Dendritic cell treated with granulocyte-macrophage colony-stimulating factor and Interleukin-4, amounts not matched to agents 40 ng/mL and 50 ng/mL, for 4 days (primary cell): ENCODE measurements around the gene RNH1.

Source experiments
- H3K27ac Mint-ChIP-seq: one replicate; pipeline ENCODE4 v1.8.0; 2022; ENCODE audit warnings: mild to moderate bottlenecking, mixed read lengths
- H3K27me3 Mint-ChIP-seq: one replicate; pipeline ENCODE4 v1.8.0; 2022; ENCODE audit warnings: mild to moderate bottlenecking, mixed read lengths
- H3K36me3 Mint-ChIP-seq: one replicate; pipeline ENCODE4 v1.8.0; 2022; ENCODE audit warnings: low read depth, mixed read lengths
- H3K4me1 Mint-ChIP-seq: one replicate; pipeline ENCODE4 v1.8.0; 2022; ENCODE audit warnings: low read depth, mixed read lengths
- H3K4me3 Mint-ChIP-seq: one replicate; pipeline ENCODE4 v1.8.0; 2022; ENCODE audit warnings: mild to moderate bottlenecking, moderate library complexity, mixed read lengths
- H3K9me3 Mint-ChIP-seq: one replicate; pipeline ENCODE4 v1.8.0; 2022; ENCODE audit warnings: mixed read lengths
- intact Hi-C: fragments of 100-400 bp; cut with micrococcal nuclease; formaldehyde crosslinking; loops from one replicate; pipeline ENCODE4 v1.15.0; 2022

The RNH1 gene

DNA sequence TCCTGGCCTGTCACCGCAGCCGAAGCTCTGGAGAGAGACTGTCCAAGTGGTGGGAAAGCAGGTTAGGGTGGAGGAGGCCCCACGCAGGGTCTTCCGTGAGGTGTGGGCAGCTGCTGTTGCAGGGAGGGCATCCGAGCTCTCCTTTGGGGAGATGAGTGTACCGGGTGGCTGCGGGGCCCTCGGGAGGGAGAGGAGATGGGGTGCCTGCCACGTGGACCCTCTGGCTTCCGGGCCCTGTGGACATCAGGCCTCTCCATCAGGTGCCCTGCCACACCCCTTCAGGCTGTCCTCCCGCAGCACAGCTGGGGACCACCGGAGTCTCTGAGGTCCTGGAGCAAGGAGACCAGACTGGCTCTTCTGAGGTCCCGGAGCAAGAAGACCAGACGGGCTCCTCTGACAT lies 55.3 kb downstream of the RNH1 start:
- intact Hi-C loops, result no loop called here
- no peaks in the 10 kb centered on the region for H3K9me3 Mint-ChIP-seq
- peak overlapping the region; percentile 96 for H3K27ac Mint-ChIP-seq
- H3K4me1 Mint-ChIP-seq, result peaks cover 28% of the 10 kb centered on the region
- H3K36me3 Mint-ChIP-seq, result peaks cover 55% of the 10 kb centered on the region
- peak overlapping the region; percentile 94 for H3K4me3 Mint-ChIP-seq
- H3K27me3 Mint-ChIP-seq, result peaks cover 5% of the 10 kb centered on the region

DNA sequence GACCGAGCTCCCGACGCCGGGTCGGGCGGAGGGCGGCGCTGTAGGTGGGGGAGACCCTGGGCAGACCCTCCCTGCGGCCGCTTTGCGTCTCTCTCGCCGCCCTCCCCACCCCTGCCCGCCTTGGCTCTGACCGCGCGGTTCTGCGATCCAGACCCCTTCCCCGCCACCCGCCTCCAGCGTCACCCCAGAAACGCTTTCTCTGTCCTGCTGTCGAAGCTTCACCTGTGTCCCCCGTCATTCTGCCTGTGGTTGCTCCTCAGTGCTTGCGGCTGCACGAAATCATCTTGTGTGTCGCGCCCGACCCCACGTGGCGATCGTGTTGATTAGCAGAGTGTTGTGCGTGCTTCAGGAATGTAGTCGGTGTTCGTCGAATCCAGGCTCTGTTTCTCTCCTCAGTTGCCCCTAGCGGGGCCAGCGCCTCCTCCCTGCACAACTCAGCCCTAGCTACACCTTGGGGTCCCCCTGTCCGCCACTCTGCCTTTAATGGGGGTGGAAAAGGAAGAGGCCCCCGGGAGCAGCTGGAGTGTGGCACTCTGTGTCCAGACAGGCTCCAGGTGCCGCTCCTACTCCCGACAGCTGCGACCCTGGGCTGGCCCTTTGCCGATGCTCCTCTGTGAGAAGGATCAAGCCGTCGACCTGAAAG lies 56.1 kb downstream of the RNH1 start:
- intact Hi-C loops, result loop anchor here (1.0 kb wide), 1 partner anchor 67 kb away; no protein-coding TSS in a partner anchor
- H3K4me1 Mint-ChIP-seq, result peaks cover 24% of the 10 kb centered on the region
- H3K27ac Mint-ChIP-seq, result peak overlapping the region; percentile 96
- no peaks in the 10 kb centered on the region for H3K9me3 Mint-ChIP-seq
- peak overlapping the region; percentile 94 for H3K4me3 Mint-ChIP-seq
- peaks cover 9% of the 10 kb centered on the region for H3K27me3 Mint-ChIP-seq
- peaks cover 47% of the 10 kb centered on the region for H3K36me3 Mint-ChIP-seq

DNA sequence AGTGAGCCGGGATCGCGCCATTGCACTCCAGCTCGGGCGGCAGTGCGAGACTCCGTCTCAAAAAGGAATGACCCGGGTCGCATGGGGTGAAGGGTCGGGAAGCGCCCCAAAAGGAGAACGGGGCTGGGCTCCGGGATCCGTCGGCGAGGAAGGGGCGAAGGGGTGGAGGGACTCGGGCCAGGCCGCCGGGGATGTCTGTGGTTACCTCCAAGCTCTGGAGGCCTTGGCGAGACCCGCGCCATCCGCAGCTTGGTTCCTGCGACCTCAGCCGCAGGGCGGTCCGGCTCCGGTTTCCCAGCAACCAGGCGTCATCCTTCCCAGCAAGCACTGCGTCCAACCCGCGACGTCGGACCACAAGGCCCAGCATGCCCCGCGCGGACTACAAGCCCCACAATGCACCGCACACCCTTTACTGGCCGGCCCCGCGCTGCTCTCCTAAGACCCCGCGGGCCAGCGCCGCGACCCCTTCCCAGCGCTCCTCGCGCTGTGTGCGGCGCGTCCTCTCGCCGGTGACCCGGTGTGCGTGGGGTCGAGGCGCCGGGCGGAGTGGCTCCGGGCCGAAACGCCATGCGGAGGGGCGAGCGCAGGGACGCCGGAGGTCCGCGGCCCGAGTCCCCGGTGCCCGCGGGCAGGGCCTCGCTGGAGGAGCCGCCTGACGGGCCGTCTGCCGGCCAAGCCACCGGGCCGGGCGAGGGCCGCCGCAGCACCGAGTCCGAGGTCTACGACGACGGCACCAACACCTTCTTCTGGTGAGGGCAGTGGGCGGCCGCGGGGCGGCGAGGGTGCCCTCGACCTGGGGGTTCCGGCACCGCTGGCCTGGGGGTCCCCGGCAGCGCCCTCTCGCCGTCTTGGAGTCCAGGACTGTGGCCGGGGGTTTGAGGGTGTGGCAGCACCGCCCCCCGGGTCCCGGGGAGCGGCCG lies 56.9 kb downstream of the RNH1 start, which contains the start of gene PTDSS2:
Gene PTDSS2, plus strand, starts transcription at position 391 of the 920 bp plus-strand sequence. Its CDS starts 177 bp downstream, at position 568.
- Mint-ChIP-seq H3K36me3 (peaks cover 40% of the 10 kb centered on the region), H3K4me3 (peak within 1 kb of the TSS; percentile 94), H3K9me3 (no peaks in the 10 kb centered on the region), H3K27me3 (peaks cover 13% of the 10 kb centered on the region), H3K4me1 (peaks cover 23% of the 10 kb centered on the region), H3K27ac (peak within 1 kb of the TSS; percentile 96)
- intact Hi-C loops, result loop anchor here (1.0 to 2.0 kb wide), 4 partner anchors 35 to 243 kb away; partner anchors contain the start of genes BET1L, RIC8A and SIGIRR

DNA sequence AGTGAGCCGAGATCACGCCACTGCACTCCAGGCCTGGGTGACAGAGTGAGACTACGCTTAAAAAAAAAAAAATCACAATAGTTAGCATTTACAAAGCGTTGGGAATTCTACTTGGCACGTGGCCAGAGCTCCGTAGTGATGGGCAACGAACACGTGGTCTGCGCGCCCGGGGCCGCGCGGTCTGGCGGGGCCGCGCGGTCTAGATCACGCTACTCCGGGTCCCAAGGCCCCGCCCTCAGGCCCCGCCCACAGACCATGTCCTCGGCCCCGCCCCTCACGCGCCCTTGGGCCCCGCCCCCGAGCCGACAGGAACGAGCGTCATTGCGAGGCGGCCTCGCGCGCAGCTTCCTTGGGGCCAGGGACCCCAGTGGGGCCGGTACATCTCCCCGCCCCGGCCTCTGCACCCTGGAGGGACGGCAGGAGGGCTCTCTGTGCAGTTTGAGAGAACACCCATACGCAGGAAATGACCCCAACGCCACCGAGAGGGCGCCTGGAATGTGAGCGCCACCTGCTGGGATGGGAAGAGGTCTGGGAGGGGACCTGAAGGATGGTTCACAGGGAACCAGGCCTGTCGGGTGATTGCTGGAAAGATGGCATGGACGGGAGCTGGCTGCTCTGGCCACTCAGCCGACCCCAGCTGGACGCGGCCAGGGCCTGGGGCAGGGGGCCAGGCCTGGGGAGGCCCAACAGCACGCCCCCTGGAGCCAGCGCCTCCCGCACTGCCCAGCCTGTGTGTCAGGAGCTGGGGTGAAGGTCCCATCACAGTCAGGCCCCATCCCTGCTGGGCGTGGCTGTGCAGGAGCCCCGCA lies 58.9 kb downstream of the RNH1 start:
- Mint-ChIP-seq H3K27ac (peak overlapping the region; percentile 96), H3K4me1 (peaks cover 31% of the 10 kb centered on the region), H3K27me3 (peaks cover 25% of the 10 kb centered on the region), H3K9me3 (no peaks in the 10 kb centered on the region), H3K36me3 (peaks cover 19% of the 10 kb centered on the region), H3K4me3 (peak overlapping the region; percentile 94)
- intact Hi-C loops, result loop anchor here (1.0 to 2.0 kb wide), 4 partner anchors 33 to 241 kb away; partner anchors contain the start of genes BET1L, RIC8A, RNH1 and SIGIRR

DNA sequence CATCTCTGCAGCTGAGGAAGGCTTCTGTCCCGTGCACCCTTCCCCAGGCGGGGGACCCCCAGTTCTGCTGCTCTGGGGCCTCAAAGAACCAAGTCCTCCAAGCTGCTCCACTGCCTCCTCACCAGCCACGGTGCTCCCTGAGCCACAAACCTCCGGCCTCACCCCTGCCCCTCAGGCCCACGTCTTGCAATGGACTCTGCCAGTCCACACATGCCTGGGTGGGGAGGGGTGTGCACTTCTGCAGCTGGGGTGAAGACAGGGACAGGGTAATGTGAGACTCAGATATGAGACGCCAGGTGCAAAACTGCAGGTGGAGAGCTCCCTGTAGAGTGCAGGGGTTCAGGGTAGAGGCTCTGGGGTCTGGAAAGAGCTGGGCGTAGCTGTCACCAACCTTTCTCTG lies 60.2 kb downstream of the RNH1 start:
- intact Hi-C loops, result no loop called here
- Mint-ChIP-seq H3K9me3 (no peaks in the 10 kb centered on the region), H3K4me1 (peaks cover 25% of the 10 kb centered on the region), H3K27me3 (peaks cover 35% of the 10 kb centered on the region), H3K27ac (no peak overlapping the region), H3K36me3 (peaks cover 7% of the 10 kb centered on the region), H3K4me3 (no peak overlapping the region)

DNA sequence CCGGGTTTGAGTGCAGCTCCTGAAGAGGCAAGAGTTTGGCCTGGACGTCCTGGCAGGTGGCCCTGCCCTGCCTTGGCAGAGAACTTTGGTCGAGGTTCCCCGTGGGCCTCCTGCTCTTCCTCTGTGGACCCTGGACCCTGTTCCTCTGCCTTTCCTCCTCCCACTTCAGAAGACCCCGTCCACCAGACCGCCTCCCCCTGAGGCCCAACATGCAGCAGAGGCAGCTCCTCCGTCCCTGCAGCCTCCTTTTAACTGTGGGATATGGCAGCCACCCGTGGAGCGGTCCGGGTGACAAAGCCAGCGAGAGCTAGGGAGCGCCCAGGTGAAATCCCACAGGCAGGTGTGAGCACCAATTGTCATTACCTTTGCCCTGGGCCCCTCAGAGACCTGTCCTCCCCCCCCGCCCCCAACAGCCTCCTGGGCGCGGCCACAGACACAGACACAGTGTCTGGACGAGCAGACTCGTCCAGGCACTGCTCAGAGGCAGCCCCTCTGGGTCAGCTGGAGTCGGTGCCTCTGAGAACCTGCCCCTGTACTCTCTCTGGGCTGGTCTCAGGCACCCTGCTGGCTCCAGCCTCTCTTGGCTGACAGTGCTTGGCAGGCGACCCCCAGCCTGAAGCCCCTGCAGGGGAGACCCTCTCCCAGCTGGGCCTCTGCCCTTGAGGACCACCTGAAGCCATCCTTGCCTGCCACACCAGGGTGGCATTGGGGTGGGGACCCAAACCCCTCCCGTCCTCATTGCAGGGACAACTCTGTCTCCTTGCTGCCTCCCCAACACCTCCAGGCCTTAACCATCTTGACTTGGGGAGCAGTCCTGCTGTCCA lies 61.1 kb downstream of the RNH1 start:
- Mint-ChIP-seq H3K27me3 (peaks cover 41% of the 10 kb centered on the region), H3K4me3 (no peak overlapping the region), H3K4me1 (peaks cover 16% of the 10 kb centered on the region), H3K27ac (no peak overlapping the region), H3K9me3 (no peaks in the 10 kb centered on the region), H3K36me3 (peaks cover 5% of the 10 kb centered on the region)
- intact Hi-C loops, result no loop called here
